ENCODE results near the gene NTMT2.
A peak's percentile ranks its signal among the peaks of the same experiment; 100 is the strongest.

NTMT2 gene

DNA sequence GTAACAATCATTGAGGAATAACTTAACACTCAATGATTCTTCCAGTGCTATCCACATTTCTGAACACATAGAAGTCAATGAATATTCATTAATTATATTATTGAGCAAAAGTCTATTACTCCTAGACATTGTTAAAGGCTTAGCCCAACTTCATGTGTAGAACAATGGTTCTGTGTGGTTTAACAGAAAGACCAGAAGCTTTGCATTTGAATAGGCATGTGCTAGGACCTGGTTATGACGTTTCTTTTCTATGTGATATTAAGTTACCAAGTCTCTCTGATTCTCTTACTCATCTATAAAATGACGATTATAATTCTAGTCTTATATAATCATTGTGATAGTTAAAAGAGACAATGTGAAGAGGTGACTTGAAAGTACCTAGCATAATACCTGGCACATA lies 5.2 kb downstream of the NTMT2 start:
- H3K27ac ChIP-seq = no peak overlapping the region
- H3K9me3 ChIP-seq (ENCODE audit: severe bottlenecking) = no peaks in the 10 kb centered on the region
- H3K4me3 ChIP-seq (ENCODE audit: low read depth, low read length) = no peak overlapping the region
- TF ChIP-seq, protein P1, sequence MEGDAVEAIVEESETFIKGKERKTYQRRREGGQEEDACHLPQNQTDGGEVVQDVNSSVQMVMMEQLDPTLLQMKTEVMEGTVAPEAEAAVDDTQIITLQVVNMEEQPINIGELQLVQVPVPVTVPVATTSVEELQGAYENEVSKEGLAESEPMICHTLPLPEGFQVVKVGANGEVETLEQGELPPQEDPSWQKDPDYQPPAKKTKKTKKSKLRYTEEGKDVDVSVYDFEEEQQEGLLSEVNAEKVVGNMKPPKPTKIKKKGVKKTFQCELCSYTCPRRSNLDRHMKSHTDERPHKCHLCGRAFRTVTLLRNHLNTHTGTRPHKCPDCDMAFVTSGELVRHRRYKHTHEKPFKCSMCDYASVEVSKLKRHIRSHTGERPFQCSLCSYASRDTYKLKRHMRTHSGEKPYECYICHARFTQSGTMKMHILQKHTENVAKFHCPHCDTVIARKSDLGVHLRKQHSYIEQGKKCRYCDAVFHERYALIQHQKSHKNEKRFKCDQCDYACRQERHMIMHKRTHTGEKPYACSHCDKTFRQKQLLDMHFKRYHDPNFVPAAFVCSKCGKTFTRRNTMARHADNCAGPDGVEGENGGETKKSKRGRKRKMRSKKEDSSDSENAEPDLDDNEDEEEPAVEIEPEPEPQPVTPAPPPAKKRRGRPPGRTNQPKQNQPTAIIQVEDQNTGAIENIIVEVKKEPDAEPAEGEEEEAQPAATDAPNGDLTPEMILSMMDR (IDR thresholded peaks at IDR 0.05; ENCODE audit: low read depth, low read length) = no peak
- no peak for DNase-seq
- no peaks in the 10 kb centered on the region for H3K27me3 ChIP-seq (ENCODE audit: insufficient read depth, low read depth, severe bottlenecking)
- no peaks in the 10 kb centered on the region for H3K36me3 ChIP-seq

DNA sequence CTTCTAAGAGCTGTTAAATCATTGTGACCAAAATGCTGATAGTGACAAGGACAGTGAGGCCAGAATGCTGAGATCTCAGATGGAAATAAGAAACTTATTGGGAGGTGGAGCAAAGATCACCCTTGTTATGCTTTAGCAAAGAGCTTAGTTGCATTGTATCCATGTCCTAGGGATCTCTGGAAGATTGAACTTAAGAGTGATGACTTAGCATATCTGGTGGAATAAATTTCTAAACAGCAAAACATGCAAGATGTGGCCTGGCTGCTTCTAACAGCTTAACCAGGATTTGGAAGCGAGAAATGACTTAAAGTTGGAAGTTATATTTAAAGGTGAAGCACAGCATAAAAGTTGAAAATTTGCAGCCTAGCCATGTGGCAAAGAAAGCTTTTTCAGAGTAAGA lies 7.7 kb downstream of the NTMT2 start:
- no peak overlapping the region for H3K27ac ChIP-seq
- no peaks in the 10 kb centered on the region for H3K27me3 ChIP-seq (ENCODE audit: insufficient read depth, low read depth, severe bottlenecking)

DNA sequence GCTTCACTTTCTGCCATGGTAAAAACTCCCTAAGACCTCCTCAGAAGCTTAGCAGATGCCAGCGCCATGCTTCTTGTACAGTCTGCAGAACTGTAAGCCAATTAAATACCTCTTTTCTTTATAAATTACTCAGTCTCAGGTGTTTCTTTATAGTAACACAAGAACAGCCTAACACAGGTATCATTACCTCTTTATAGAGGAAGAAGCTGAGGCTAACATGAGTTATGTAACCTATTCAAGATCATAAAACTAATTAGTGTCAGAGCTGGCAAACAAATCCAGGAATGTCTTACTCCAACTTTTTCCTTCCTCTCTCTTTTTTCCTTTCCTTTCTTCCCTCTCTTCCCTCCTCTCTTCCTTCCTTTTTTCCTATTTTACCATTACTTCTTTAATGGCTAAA lies 9.3 kb downstream of the NTMT2 start:
- Histone ChIP-seq H3K27ac (no peak overlapping the region), H3K4me3 (ENCODE audit: low read depth, low read length) (no peak overlapping the region), H3K27me3 (ENCODE audit: insufficient read depth, low read depth, severe bottlenecking) (no peaks in the 10 kb centered on the region), H3K36me3 (no peaks in the 10 kb centered on the region), H3K9me3 (ENCODE audit: severe bottlenecking) (no peaks in the 10 kb centered on the region)
- TF ChIP-seq, protein P1 (IDR thresholded peaks at IDR 0.05; ENCODE audit: low read depth, low read length) = no peak
- no peak for DNase-seq

More for the DNA sequence above, 7.7 kb downstream of the NTMT2 start:
- TF ChIP-seq, protein P1 (IDR thresholded peaks at IDR 0.05; ENCODE audit: low read depth, low read length) = no peak
- no peak for DNase-seq
- H3K36me3 ChIP-seq = no peaks in the 10 kb centered on the region
- no peaks in the 10 kb centered on the region for H3K9me3 ChIP-seq (ENCODE audit: severe bottlenecking)
- H3K4me3 ChIP-seq (ENCODE audit: low read depth, low read length) = no peak overlapping the region

DNA sequence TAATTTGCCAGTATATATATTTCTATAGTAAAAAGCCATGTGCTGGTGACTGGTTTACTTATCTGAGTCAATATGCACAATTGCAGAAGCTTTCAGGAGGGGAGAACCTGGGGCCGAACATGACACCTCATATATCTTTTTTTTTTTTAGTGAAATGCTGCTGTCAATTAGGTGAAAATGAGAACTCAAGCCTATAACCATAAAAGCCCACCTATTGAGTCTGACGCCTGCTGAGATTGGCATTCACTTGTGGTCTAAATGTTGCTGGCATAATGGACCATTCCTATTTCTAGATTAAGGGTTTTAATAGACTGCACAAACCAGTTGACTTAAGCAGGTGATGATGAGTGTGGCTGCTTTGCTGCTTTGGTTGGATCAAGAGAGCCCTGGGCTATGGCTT lies 10.8 kb downstream of the NTMT2 start:
- Histone ChIP-seq H3K27me3 (ENCODE audit: insufficient read depth, low read depth, severe bottlenecking) (no peaks in the 10 kb centered on the region), H3K36me3 (no peaks in the 10 kb centered on the region), H3K4me3 (ENCODE audit: low read depth, low read length) (no peak overlapping the region), H3K27ac (no peak overlapping the region), H3K9me3 (ENCODE audit: severe bottlenecking) (no peaks in the 10 kb centered on the region)
- DNase-seq = no peak
- TF ChIP-seq, protein P1 (IDR thresholded peaks at IDR 0.05; ENCODE audit: low read depth, low read length) = no peak

DNA sequence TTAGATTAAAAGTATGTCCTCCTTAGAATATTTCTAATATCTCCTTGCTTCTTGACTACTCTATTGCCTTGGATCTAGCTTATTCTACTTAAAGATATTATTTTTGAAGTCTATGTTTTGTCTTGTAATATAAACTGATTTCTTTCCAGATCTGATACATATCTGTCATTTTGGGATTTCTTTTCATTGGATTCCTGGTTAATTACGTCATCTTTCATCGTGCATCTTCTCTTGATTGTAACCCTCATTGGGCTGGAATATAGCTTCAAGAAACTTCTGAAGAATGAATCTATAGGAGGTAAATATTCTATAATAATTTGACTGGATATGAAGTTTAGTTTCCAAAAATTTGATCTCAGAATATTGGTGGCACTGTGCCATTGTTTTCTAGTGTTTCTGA lies 12.1 kb downstream of the NTMT2 start:
- no peak overlapping the region for H3K27ac ChIP-seq
- H3K27me3 ChIP-seq (ENCODE audit: insufficient read depth, low read depth, severe bottlenecking) = no peaks in the 10 kb centered on the region
- H3K36me3 ChIP-seq = no peaks in the 10 kb centered on the region
- no peak overlapping the region for H3K4me3 ChIP-seq (ENCODE audit: low read depth, low read length)
- DNase-seq = no peak
- TF ChIP-seq, protein P1 (IDR thresholded peaks at IDR 0.05; ENCODE audit: low read depth, low read length) = no peak
- H3K9me3 ChIP-seq (ENCODE audit: severe bottlenecking) = no peaks in the 10 kb centered on the region

DNA sequence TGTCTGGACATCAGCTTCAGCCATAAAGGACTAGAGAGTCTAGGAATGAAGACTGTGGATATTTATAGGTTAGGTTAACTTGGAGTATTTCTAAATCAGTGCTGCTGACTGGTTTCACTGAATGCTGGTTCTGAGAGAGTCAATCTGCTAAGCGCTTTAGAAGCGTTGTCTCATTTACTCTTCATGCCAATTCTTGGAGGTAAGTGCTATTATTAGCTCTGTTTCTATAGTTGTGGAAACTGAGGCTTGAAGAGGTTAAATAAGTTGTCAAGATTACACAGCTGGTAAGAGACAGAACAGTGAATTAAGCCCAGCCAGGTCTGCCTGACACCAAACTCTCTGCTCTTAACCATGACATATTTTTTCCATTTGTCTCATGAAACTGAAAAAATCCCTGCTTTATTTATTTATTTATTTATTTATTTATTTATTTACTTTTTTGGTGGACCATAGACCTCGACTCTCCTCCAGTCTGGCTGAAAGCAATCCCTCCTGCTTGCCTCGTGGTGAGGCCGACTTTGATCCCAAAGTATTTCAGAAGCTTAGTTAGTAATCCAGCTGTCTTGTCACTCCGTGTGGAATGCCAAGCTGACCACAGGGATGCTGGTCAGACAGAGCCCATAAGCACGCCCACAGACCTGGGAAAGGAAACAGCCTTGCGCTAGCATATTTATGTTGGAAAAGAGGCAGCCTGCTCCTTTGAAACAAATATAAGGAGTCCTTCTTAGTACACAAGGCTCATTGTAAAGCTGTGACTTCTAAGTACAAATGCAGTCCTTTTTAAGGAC lies 16.9 kb downstream of the NTMT2 start:
- TF ChIP-seq, protein P1 (IDR thresholded peaks at IDR 0.05; ENCODE audit: low read depth, low read length) = no peak
- DNase-seq = peak; percentile 31
- Histone ChIP-seq H3K4me3 (ENCODE audit: low read depth, low read length) (no peak overlapping the region), H3K36me3 (no peaks in the 10 kb centered on the region), H3K27me3 (ENCODE audit: insufficient read depth, low read depth, severe bottlenecking) (no peaks in the 10 kb centered on the region), H3K27ac (no peak overlapping the region), H3K9me3 (ENCODE audit: severe bottlenecking) (no peaks in the 10 kb centered on the region)
